Uterus (tissue), 2 donors: ENCODE measurements around the gene LRRC4C.

Source experiments
- POLR2A ChIP-seq, 2 donors: fragments of 450-650 bp; IDR thresholded peaks; one replicate each; pipeline ENCODE4 v1.6.1; 2016; ENCODE audit warnings: antibody characterized with exemption in 2 of 2, mild to moderate bottlenecking in 1 of 2, moderate library complexity in 1 of 2
- TF ChIP-seq, protein P1 (sequence below), 4 experiments: fragments of 200-600 bp in 2 of 4; fragments of 450-650 bp in 2 of 4; sonication (generic) in 2 of 4; IDR thresholded peaks; one replicate each; pipeline ENCODE4 v1.5.1; 2016 to 2019; ENCODE audit warnings: antibody characterized with exemption in 4 of 4, mild to moderate bottlenecking in 2 of 4, moderate library complexity in 1 of 4

DNA sequence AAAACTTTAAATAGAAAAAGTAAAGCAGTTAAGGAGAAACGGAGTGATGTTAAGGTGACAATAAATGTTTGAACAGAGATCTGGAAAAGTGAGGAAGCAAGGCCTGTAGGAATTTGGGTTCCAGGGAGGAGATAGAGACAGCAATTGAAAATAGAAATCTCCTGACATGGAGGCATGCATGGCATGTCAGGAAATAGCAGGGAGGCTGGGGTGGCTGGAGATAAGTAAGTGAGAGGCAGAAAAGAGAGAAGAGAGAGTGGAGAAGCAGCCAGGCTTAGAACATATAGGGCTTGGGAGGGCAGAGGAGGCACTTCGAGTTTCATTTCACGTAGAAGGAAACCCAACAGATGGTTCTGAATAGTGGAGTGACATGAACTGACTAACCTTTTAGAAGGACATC is 185.5 kb downstream of the LRRC4C start:
- TF ChIP-seq, protein P1, sequence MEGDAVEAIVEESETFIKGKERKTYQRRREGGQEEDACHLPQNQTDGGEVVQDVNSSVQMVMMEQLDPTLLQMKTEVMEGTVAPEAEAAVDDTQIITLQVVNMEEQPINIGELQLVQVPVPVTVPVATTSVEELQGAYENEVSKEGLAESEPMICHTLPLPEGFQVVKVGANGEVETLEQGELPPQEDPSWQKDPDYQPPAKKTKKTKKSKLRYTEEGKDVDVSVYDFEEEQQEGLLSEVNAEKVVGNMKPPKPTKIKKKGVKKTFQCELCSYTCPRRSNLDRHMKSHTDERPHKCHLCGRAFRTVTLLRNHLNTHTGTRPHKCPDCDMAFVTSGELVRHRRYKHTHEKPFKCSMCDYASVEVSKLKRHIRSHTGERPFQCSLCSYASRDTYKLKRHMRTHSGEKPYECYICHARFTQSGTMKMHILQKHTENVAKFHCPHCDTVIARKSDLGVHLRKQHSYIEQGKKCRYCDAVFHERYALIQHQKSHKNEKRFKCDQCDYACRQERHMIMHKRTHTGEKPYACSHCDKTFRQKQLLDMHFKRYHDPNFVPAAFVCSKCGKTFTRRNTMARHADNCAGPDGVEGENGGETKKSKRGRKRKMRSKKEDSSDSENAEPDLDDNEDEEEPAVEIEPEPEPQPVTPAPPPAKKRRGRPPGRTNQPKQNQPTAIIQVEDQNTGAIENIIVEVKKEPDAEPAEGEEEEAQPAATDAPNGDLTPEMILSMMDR (IDR thresholded peaks at IDR 0.05): no peak
- TF ChIP-seq POLR2A (IDR thresholded peaks at IDR 0.05): no peak
